ENCODE results near the gene EMP1.

DNA sequence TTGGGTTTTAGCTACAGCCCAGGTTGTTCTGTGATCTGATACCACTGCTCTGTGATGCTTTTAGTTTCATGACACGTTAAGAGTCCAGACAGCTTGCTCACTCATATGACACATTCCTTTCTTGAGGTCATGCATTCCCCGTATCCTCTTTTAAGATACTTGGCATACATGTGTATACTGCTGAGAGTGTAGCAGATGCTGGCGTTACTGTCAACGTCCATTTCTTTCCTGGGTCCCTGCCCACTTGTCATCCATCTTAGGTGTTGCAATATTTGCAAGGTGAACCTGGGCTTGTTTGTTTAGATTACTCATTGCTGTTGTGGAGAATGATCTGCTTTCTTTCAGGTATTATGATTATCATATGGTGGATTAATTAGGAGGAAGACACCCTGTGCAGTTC lies 9.1 kb upstream of the EMP1 start:
- TF ChIP-seq POLR2A (conservative IDR thresholded peaks at IDR 0.05) (no peak), E2F5 (CRISPR knock-in tag; IDR thresholded peaks at IDR 0.05) (no peak), POLR2AphosphoS5 (IDR thresholded peaks at IDR 0.05; ENCODE audit: control insufficient read depth, insufficient read depth, low read depth, low read length) (no peak), GABPB2 (CRISPR knock-in tag; conservative IDR thresholded peaks at IDR 0.05) (no peak), CTCF (IDR thresholded peaks at IDR 0.05 in 2 of 3, conservative IDR thresholded peaks at IDR 0.05 in 1 of 3; ENCODE audit: insufficient read depth in 2 of 3, low read depth in 1 of 3, low read length in 3 of 3) (no peak), JUND (IDR thresholded peaks at IDR 0.05; ENCODE audit: borderline replicate concordance, low read depth, low read length) (no peak), JUND (tag; IDR thresholded peaks at IDR 0.05; ENCODE audit: borderline replicate concordance, low read depth, low read length) (no peak), JUNB (CRISPR knock-in tag; conservative IDR thresholded peaks at IDR 0.05) (no peak), FOXK2 (conservative IDR thresholded peaks at IDR 0.05 in 1 of 2, IDR thresholded peaks at IDR 0.05 in 1 of 2; ENCODE audit: low read depth in 2 of 2) (no peak), ZNF174 (CRISPR knock-in tag; IDR thresholded peaks at IDR 0.05) (no peak), SREBF1 (IDR thresholded peaks at IDR 0.05; ENCODE audit: borderline replicate concordance, low read depth, low read length) (no peak), SMC3 (conservative IDR thresholded peaks at IDR 0.05; ENCODE audit: insufficient read depth, low read depth, low read length) (no peak), ARNT (IDR thresholded peaks at IDR 0.05) (no peak)
- TF ChIP-seq, protein P1, sequence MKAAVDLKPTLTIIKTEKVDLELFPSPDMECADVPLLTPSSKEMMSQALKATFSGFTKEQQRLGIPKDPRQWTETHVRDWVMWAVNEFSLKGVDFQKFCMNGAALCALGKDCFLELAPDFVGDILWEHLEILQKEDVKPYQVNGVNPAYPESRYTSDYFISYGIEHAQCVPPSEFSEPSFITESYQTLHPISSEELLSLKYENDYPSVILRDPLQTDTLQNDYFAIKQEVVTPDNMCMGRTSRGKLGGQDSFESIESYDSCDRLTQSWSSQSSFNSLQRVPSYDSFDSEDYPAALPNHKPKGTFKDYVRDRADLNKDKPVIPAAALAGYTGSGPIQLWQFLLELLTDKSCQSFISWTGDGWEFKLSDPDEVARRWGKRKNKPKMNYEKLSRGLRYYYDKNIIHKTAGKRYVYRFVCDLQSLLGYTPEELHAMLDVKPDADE (conservative IDR thresholded peaks at IDR 0.05; ENCODE audit: control insufficient read depth, low read depth, low read length), result no peak
- TF ChIP-seq, protein P2, sequence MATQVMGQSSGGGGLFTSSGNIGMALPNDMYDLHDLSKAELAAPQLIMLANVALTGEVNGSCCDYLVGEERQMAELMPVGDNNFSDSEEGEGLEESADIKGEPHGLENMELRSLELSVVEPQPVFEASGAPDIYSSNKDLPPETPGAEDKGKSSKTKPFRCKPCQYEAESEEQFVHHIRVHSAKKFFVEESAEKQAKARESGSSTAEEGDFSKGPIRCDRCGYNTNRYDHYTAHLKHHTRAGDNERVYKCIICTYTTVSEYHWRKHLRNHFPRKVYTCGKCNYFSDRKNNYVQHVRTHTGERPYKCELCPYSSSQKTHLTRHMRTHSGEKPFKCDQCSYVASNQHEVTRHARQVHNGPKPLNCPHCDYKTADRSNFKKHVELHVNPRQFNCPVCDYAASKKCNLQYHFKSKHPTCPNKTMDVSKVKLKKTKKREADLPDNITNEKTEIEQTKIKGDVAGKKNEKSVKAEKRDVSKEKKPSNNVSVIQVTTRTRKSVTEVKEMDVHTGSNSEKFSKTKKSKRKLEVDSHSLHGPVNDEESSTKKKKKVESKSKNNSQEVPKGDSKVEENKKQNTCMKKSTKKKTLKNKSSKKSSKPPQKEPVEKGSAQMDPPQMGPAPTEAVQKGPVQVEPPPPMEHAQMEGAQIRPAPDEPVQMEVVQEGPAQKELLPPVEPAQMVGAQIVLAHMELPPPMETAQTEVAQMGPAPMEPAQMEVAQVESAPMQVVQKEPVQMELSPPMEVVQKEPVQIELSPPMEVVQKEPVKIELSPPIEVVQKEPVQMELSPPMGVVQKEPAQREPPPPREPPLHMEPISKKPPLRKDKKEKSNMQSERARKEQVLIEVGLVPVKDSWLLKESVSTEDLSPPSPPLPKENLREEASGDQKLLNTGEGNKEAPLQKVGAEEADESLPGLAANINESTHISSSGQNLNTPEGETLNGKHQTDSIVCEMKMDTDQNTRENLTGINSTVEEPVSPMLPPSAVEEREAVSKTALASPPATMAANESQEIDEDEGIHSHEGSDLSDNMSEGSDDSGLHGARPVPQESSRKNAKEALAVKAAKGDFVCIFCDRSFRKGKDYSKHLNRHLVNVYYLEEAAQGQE (IDR thresholded peaks at IDR 0.05; ENCODE audit: borderline replicate concordance), result no peak
- TF ChIP-seq, protein P2 (CRISPR knock-in tag; IDR thresholded peaks at IDR 0.05; ENCODE audit: low read depth), result no peak
